GM19099 (cell line): ENCODE data around the gene TCF15.

Experiments used
- POLR2A ChIP-seq: IDR thresholded peaks from 3 replicates; pipeline ENCODE4 v1.6.1; 2011; ENCODE audit warnings: low read depth; ENCODE audit not compliant: insufficient read length; ENCODE audit errors: extremely low read depth

TCF15 gene

GRCh38 chr20:610130-611046 lies at the start of gene TCF15:
TCF15 (minus strand) TSS chr20:610309; CDS start chr20:610237, 72 bp downstream.
- TF ChIP-seq POLR2A: no peak

GRCh38 chr20:658731-659291 lies 48.7 kb upstream of the TCF15 start:
- no peak for TF ChIP-seq POLR2A

GRCh38 chr20:658202-658601 lies 48.1 kb upstream of the TCF15 start:
- TF ChIP-seq POLR2A: no peak

- TF ChIP-seq POLR2A: no peak
Observed at GRCh38 chr20:655726-656624, 45.9 kb upstream of the TCF15 start.

GRCh38 chr20:654417-654750 lies 44.3 kb upstream of the TCF15 start:
- TF ChIP-seq POLR2A: no peak

- no peak for TF ChIP-seq POLR2A
Observed at GRCh38 chr20:653590-654416, 43.7 kb upstream of the TCF15 start.

GRCh38 chr20:653110-653589 lies 43.0 kb upstream of the TCF15 start, which contains the start of gene SRXN1:
SRXN1 (minus strand) TSS chr20:653200; CDS start chr20:653185, 15 bp downstream.
- peak; percentile 72 for TF ChIP-seq POLR2A

GRCh38 chr20:652615-653109 lies 42.6 kb upstream of the TCF15 start:
- no peak for TF ChIP-seq POLR2A

- no peak for TF ChIP-seq POLR2A
Observed at GRCh38 chr20:651713-652614, 41.9 kb upstream of the TCF15 start.

GRCh38 chr20:650954-651353 lies 40.8 kb upstream of the TCF15 start:
- TF ChIP-seq POLR2A: no peak

- TF ChIP-seq POLR2A: no peak
Observed at GRCh38 chr20:650281-650680, 40.2 kb upstream of the TCF15 start.

- no peak for TF ChIP-seq POLR2A
Observed at GRCh38 chr20:647479-648019, 37.4 kb upstream of the TCF15 start.

GRCh38 chr20:646868-647233 lies 36.7 kb upstream of the TCF15 start:
- TF ChIP-seq POLR2A: no peak
